Neuronal stem cell (in vitro differentiated cells): ENCODE data around the gene WNT10A.

ENCODE experiments used
- DNase-seq: peaks from one replicate; pipeline ENCODE4 v3.0.0-alpha.2; 2013; ENCODE audit warnings: low spot score
- H2AFZ ChIP-seq: one replicate; pipeline ENCODE4 v1.6.1; 2013; ENCODE audit warnings: mild to moderate bottlenecking, low read length, inconsistent platforms
- H2AK5ac ChIP-seq: 2 replicates; pipeline ENCODE4 v1.6.1; 2013; ENCODE audit warnings: low read depth, mild to moderate bottlenecking, inconsistent platforms, low read length, moderate library complexity, mixed read lengths
- H2BK120ac ChIP-seq: 2 replicates; pipeline ENCODE4 v1.6.1; 2013; ENCODE audit warnings: low read depth, mild to moderate bottlenecking, inconsistent platforms, low read length, moderate library complexity, mixed read lengths
- H2BK12ac ChIP-seq: one replicate; pipeline ENCODE4 v1.6.1; 2013; ENCODE audit warnings: low read length, inconsistent platforms
- H2BK15ac ChIP-seq: 2 replicates; pipeline ENCODE4 v1.6.1; 2013; ENCODE audit warnings: mild to moderate bottlenecking, low read length, inconsistent platforms, mixed read lengths
- H2BK5ac ChIP-seq: one replicate; pipeline ENCODE4 v1.6.1; 2013; ENCODE audit warnings: inconsistent platforms, mild to moderate bottlenecking, low read length, moderate library complexity
- H3K14ac ChIP-seq: one replicate; pipeline ENCODE4 v1.6.1; 2013; ENCODE audit warnings: low read length, inconsistent platforms
- H3K18ac ChIP-seq: 2 replicates; pipeline ENCODE4 v1.6.1; 2013; ENCODE audit warnings: low read length, inconsistent platforms
- H3K23ac ChIP-seq: 2 replicates; pipeline ENCODE4 v1.6.1; 2013; ENCODE audit warnings: low read depth, mild to moderate bottlenecking, mixed read lengths, low read length, inconsistent platforms; ENCODE audit not compliant: poor library complexity
- H3K27ac ChIP-seq: replicated peaks from 3 replicates; pipeline ENCODE4 v1.5.1; 2013; ENCODE audit warnings: low read length, inconsistent platforms
- H3K27me3 ChIP-seq, 3 experiments: 2 replicates each; pipeline ENCODE4 v1.6.1; 2013; ENCODE audit warnings: low read length in 3 of 3, mild to moderate bottlenecking in 2 of 3, inconsistent platforms in 1 of 3, low read depth in 1 of 3, mixed read lengths in 1 of 3, moderate library complexity in 1 of 3; ENCODE audit not compliant: control insufficient read depth in 3 of 3, insufficient read depth in 3 of 3
- H3K36me3 ChIP-seq, 2 donors: replicated peaks in 1 of 2; 2 replicates each; pipeline ENCODE4 v1.6.1; 2013; ENCODE audit warnings: low read length in 2 of 2; ENCODE audit not compliant: control insufficient read depth in 2 of 2, insufficient read depth in 2 of 2
- H3K4ac ChIP-seq: 2 replicates; pipeline ENCODE4 v1.6.1; 2013; ENCODE audit warnings: inconsistent platforms, mild to moderate bottlenecking, low read length, moderate library complexity
- H3K4me1 ChIP-seq, 2 donors: 1 replicate in 1 of 2; 2 replicates in 1 of 2; pipeline ENCODE4 v1.6.1; 2013; ENCODE audit warnings: low read length in 2 of 2, low read depth in 1 of 2; ENCODE audit not compliant: control insufficient read depth in 2 of 2, insufficient read depth in 1 of 2
- H3K4me2 ChIP-seq: one replicate; pipeline ENCODE4 v1.6.1; 2013; ENCODE audit warnings: mild to moderate bottlenecking, low read length, inconsistent platforms; ENCODE audit not compliant: insufficient read depth, poor library complexity, severe bottlenecking
- H3K4me3 ChIP-seq, 2 donors: 2 replicates each; pipeline ENCODE4 v1.5.1; 2013; ENCODE audit warnings: low read length in 2 of 2, mild to moderate bottlenecking in 2 of 2, inconsistent platforms in 1 of 2, moderate library complexity in 1 of 2
- H3K79me1 ChIP-seq: one replicate; pipeline ENCODE4 v1.6.1; 2013; ENCODE audit warnings: low read depth, mild to moderate bottlenecking, inconsistent platforms, low read length, moderate library complexity
- H3K9ac ChIP-seq: one replicate; pipeline ENCODE4 v1.6.1; 2013; ENCODE audit warnings: mild to moderate bottlenecking, low read depth, low read length, inconsistent platforms; ENCODE audit not compliant: poor library complexity
- H3K9me3 ChIP-seq, 2 donors: replicated peaks in 1 of 2; 2 replicates each; pipeline versions ENCODE3 to v1.6.1; 2013; ENCODE audit warnings: low read length in 2 of 2, mild to moderate bottlenecking in 2 of 2, inconsistent platforms in 1 of 2, low read depth in 1 of 2, mixed read lengths in 1 of 2, moderate library complexity in 1 of 2; ENCODE audit not compliant: control insufficient read depth in 2 of 2, insufficient read depth in 1 of 2
- H4K8ac ChIP-seq: one replicate; pipeline ENCODE4 v1.6.1; 2013; ENCODE audit warnings: low read depth, mild to moderate bottlenecking, inconsistent platforms, low read length, moderate library complexity
- H4K91ac ChIP-seq: one replicate; pipeline ENCODE4 v1.6.1; 2013; ENCODE audit warnings: low read length, low read depth, mild to moderate bottlenecking, inconsistent platforms; ENCODE audit not compliant: poor library complexity
- whole genome bisulfite sequencing, 2 donors: extraction: QIAGEN DNeasy Blood & Tissue Kit; methylation state at CpG; one replicate each; pipeline ENCODE4 v1.1.7; 2013; ENCODE audit warnings: missing lambda C conversion rate in 2 of 2, mixed read lengths in 1 of 2; ENCODE audit not compliant: insufficient read length in 2 of 2, insufficient replicate concordance in 1 of 2; ENCODE audit errors: extremely low coverage in 2 of 2; 5-methylcytosine and 5-hydroxymethylcytosine counted together

WNT10A gene

GRCh38 chr2:218857371-218858137, 23.1 kb upstream of the WNT10A start:
- peaks cover 12 to 13% of the 10 kb centered on the region in 2 donors for H3K4me1 ChIP-seq
- H2AFZ ChIP-seq, result no peak overlapping the region
- no peak overlapping the region for H2BK120ac ChIP-seq
- WGBS, 2 donors, result no CpG with 5 or more reads among the region's 10 CpGs
- H3K18ac ChIP-seq, result no peak overlapping the region
- no peak overlapping the region for H2BK12ac ChIP-seq
- no peak overlapping the region for H3K4ac ChIP-seq
- no peak overlapping the region for H2BK5ac ChIP-seq
- H3K14ac ChIP-seq, result no peak overlapping the region
- no peaks in the 10 kb centered on the region for H3K9me3 ChIP-seq
- H2BK15ac ChIP-seq, result peak overlapping the region; percentile 45
- H4K91ac ChIP-seq, result no peak overlapping the region
- H3K4me2 ChIP-seq, result no peak overlapping the region
- no peak overlapping the region for H3K4me3 ChIP-seq
- no peaks in the 10 kb centered on the region for H3K79me1 ChIP-seq
- peaks cover 40 to 93% (median 89%) of the 10 kb centered on the region in 3 experiments for H3K27me3 ChIP-seq
- no peak overlapping the region for H3K27ac ChIP-seq
- H3K9ac ChIP-seq, result no peak overlapping the region
- no peak overlapping the region for H2AK5ac ChIP-seq
- H3K36me3 ChIP-seq, result no peaks in the 10 kb centered on the region
- H3K23ac ChIP-seq, result peak overlapping the region; percentile 43
- no peak overlapping the region for H4K8ac ChIP-seq
- DNase-seq, result no peak

GRCh38 chr2:218858138-218858445, 22.6 kb upstream of the WNT10A start:
- Histone ChIP-seq H3K27me3 (peaks cover 42 to 94% (median 91%) of the 10 kb centered on the region in 3 experiments), H2BK15ac (peak overlapping the region; percentile 45), H2AFZ (no peak overlapping the region), H3K4me3 (no peak overlapping the region), H2AK5ac (no peak overlapping the region), H3K79me1 (no peaks in the 10 kb centered on the region), H4K91ac (no peak overlapping the region), H3K36me3 (no peaks in the 10 kb centered on the region), H3K14ac (no peak overlapping the region), H2BK12ac (no peak overlapping the region), H3K23ac (peak overlapping the region; percentile 43), H3K18ac (no peak overlapping the region), H3K4me1 (peaks cover 12% of the 10 kb centered on the region in 2 donors), H3K4ac (no peak overlapping the region), H3K9ac (no peak overlapping the region), H3K9me3 (no peaks in the 10 kb centered on the region), H4K8ac (no peak overlapping the region), H2BK5ac (no peak overlapping the region), H2BK120ac (no peak overlapping the region), H3K27ac (no peak overlapping the region), H3K4me2 (no peak overlapping the region)
- no CpG with 5 or more reads among the region's 1 CpG for WGBS, 2 donors
- no peak for DNase-seq

- Histone ChIP-seq H2BK12ac (no peak overlapping the region), H3K36me3 (no peaks in the 10 kb centered on the region), H4K8ac (no peak overlapping the region), H3K4ac (no peak overlapping the region), H3K4me1 (peaks cover 8 to 12% of the 10 kb centered on the region in 2 donors), H3K79me1 (no peaks in the 10 kb centered on the region), H3K9ac (no peak overlapping the region), H2AK5ac (no peak overlapping the region), H3K4me2 (peak overlapping the region; percentile 88), H3K14ac (peak overlapping the region; percentile 90), H4K91ac (no peak overlapping the region), H3K9me3 (no peaks in the 10 kb centered on the region), H3K27ac (no peak overlapping the region), H2BK5ac (no peak overlapping the region), H3K18ac (peak overlapping the region; percentile 77), H3K27me3 (peaks cover 41 to 93% (median 86%) of the 10 kb centered on the region in 3 experiments), H2BK120ac (no peak overlapping the region), H2AFZ (peak overlapping the region; percentile 74), H3K23ac (no peak overlapping the region), H2BK15ac (peak overlapping the region; percentile 45), H3K4me3 (peak overlapping the region in 1 of 2 donors; percentile 17)
- no peak for DNase-seq
- WGBS, 2 donors, result no CpG with 5 or more reads among the region's 51 CpGs
Observed at GRCh38 chr2:218858671-218859555, 21.7 kb upstream of the WNT10A start.

- H3K4me2 ChIP-seq, result peak within 1 kb of the TSS; percentile 88
- H2AK5ac ChIP-seq, result peak within 1 kb of the TSS; percentile 68
- peak within 1 kb of the TSS; percentile 45 for H2BK15ac ChIP-seq
- no peak within 1 kb of the TSS for H4K8ac ChIP-seq
- WGBS, 2 donors, result no CpG with 5 or more reads among the region's 64 CpGs
- peak within 1 kb of the TSS; percentile 90 for H3K14ac ChIP-seq
- no peak within 1 kb of the TSS for H3K4ac ChIP-seq
- H2BK120ac ChIP-seq, result no peak within 1 kb of the TSS
- no peaks in the 10 kb centered on the region for H3K36me3 ChIP-seq
- no peaks in the 10 kb centered on the region for H3K9me3 ChIP-seq
- peaks cover 8 to 12% of the 10 kb centered on the region in 2 donors for H3K4me1 ChIP-seq
- no peak within 1 kb of the TSS for H3K27ac ChIP-seq
- no peak within 1 kb of the TSS for H4K91ac ChIP-seq
- H2BK5ac ChIP-seq, result no peak within 1 kb of the TSS
- DNase-seq, result no peak
- H3K18ac ChIP-seq, result peak within 1 kb of the TSS; percentile 94
- no peak within 1 kb of the TSS for H3K23ac ChIP-seq
- peak within 1 kb of the TSS; percentile 69 for H2BK12ac ChIP-seq
- peak within 1 kb of the TSS; percentile 80 for H3K9ac ChIP-seq
- peaks cover 41 to 90% (median 80%) of the 10 kb centered on the region in 3 experiments for H3K27me3 ChIP-seq
- peak within 1 kb of the TSS; percentile 17 to 68 for H3K4me3 ChIP-seq
- H2AFZ ChIP-seq, result peak within 1 kb of the TSS; percentile 74
- no peaks in the 10 kb centered on the region for H3K79me1 ChIP-seq
Observed at GRCh38 chr2:218859556-218859987, 21.1 kb upstream of the WNT10A start, which contains the start of gene WNT6. WNT6 (plus strand) TSS chr2:218859805; CDS start chr2:218860038, 233 bp downstream.
